Astrocyte (in vitro differentiated cells and primary cell): ENCODE results near the gene HMMR. TPM values are rescaled to one million over a fixed set of nuclear protein-coding genes. Genes with fewer than 3 reads are reported as not detected.

Experiments
- DNase-seq: peaks from one replicate; pipeline ENCODE4 v3.0.0-alpha.2; 2010; ENCODE audit warnings: low read depth
- FAIRE-seq: peaks from 2 replicates; lab custom pipeline; 2011; peaks lifted over from hg19 to GRCh38; lab: Jason Lieb, UNC
- H2AFZ ChIP-seq: 2 replicates; pipeline ENCODE4 v1.6.0; 2012; ENCODE audit warnings: low read depth, low read length, inconsistent platforms
- H3K27ac ChIP-seq: 2 replicates; pipeline ENCODE4 v1.5.1; 2011; ENCODE audit warnings: low read depth, low read length, inconsistent platforms
- H3K27me3 ChIP-seq: 2 replicates; pipeline ENCODE4 v1.6.0; 2011; ENCODE audit warnings: low read length, inconsistent platforms; ENCODE audit not compliant: insufficient read depth
- H3K36me3 ChIP-seq: 2 replicates; pipeline ENCODE4 v1.5.1; 2011; ENCODE audit warnings: low read length, inconsistent platforms; ENCODE audit not compliant: insufficient read depth
- H3K4me1 ChIP-seq: 2 replicates; pipeline ENCODE4 v1.5.1; 2011; ENCODE audit warnings: low read length, inconsistent platforms; ENCODE audit not compliant: insufficient read depth
- H3K4me2 ChIP-seq: 2 replicates; pipeline ENCODE4 v1.6.0; 2012; ENCODE audit warnings: low read length, inconsistent platforms
- H3K4me3 ChIP-seq: 2 replicates; pipeline ENCODE4 v1.5.1; 2011; ENCODE audit warnings: low read depth, mild to moderate bottlenecking, low read length, inconsistent platforms; ENCODE audit not compliant: insufficient read depth
- H3K79me2 ChIP-seq: 2 replicates; pipeline ENCODE4 v1.6.0; 2012; ENCODE audit warnings: mild to moderate bottlenecking, low read length, inconsistent platforms; ENCODE audit not compliant: insufficient read depth
- H3K9ac ChIP-seq: 2 replicates; pipeline ENCODE4 v1.6.0; 2012; ENCODE audit warnings: mild to moderate bottlenecking, low read length, inconsistent platforms
- H3K9me3 ChIP-seq: 2 replicates; pipeline ENCODE4 v1.5.1; 2012; ENCODE audit warnings: low read depth, mild to moderate bottlenecking, low read length, inconsistent platforms; ENCODE audit not compliant: insufficient read depth
- H4K20me1 ChIP-seq: 2 replicates; pipeline ENCODE4 v1.6.0; 2012; ENCODE audit warnings: low read length, inconsistent platforms; ENCODE audit not compliant: insufficient read depth
- H3K27ac Mint-ChIP-seq: one replicate; pipeline ENCODE4 v1.8.0; 2021; ENCODE audit warnings: mild to moderate bottlenecking, mixed read lengths; ENCODE audit not compliant: unreplicated experiment
- H3K27me3 Mint-ChIP-seq: one replicate; pipeline ENCODE4 v1.8.0; 2021; ENCODE audit warnings: low read depth, mixed read lengths; ENCODE audit not compliant: unreplicated experiment
- H3K36me3 Mint-ChIP-seq: one replicate; pipeline ENCODE4 v1.8.0; 2021; ENCODE audit warnings: low read depth, mixed read lengths; ENCODE audit not compliant: unreplicated experiment
- H3K4me1 Mint-ChIP-seq: one replicate; pipeline ENCODE4 v1.8.0; 2021; ENCODE audit warnings: low read depth, mixed read lengths; ENCODE audit not compliant: unreplicated experiment
- H3K4me3 Mint-ChIP-seq: one replicate; pipeline ENCODE4 v1.8.0; 2021; ENCODE audit warnings: mild to moderate bottlenecking, moderate library complexity, mixed read lengths; ENCODE audit not compliant: unreplicated experiment
- H3K9me3 Mint-ChIP-seq: one replicate; pipeline ENCODE4 v1.8.0; 2021; ENCODE audit warnings: mild to moderate bottlenecking, mixed read lengths; ENCODE audit not compliant: unreplicated experiment
- EZH2 ChIP-seq: IDR thresholded peaks from 2 replicates; pipeline ENCODE4 v1.6.1; 2012; ENCODE audit warnings: mild to moderate bottlenecking, low read length, inconsistent platforms; ENCODE audit not compliant: insufficient read depth
- total RNA-seq: library from RNA; stranded (reverse); gene quantifications from 2 replicates; pipeline ENCODE4 v1.2.1, GENCODE V29; 2021
- TF ChIP-seq, protein P1 (sequence below): IDR thresholded peaks from 2 replicates; pipeline ENCODE4 v1.5.1; 2011; ENCODE audit warnings: low read depth, mild to moderate bottlenecking, inconsistent platforms, low read length, moderate library complexity; ENCODE audit not compliant: insufficient read depth

Gene HMMR
- total RNA-seq, 1 donor from 2014 or later, result 4.0 TPM

DNA sequence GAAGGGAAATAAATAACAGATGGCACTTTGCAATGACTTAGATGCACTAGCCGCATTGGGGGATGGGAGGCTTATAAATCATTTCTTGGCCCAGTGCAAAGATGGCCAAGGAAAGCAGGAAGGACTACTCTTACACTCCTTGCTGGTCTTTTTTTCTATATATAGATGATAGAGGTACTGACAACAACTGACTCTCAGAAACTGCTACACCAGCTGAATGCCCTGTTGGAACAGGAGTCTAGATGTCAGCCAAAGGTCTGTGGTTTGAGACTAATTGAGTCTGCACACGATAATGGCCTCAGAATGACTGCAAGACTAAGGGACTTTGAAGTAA lies 21.4 kb upstream of the HMMR start:
- DNase-seq, result peak; percentile 75
- peaks cover 59% of the 10 kb centered on the region for H4K20me1 ChIP-seq
- H3K27ac Mint-ChIP-seq, result peak overlapping the region; percentile 41
- no peaks in the 10 kb centered on the region for H3K9me3 ChIP-seq
- peak overlapping the region; percentile 97 for H3K4me3 Mint-ChIP-seq
- FAIRE-seq, result no peak
- H3K9ac ChIP-seq, result peak overlapping the region; percentile 38
- no peak overlapping the region for H2AFZ ChIP-seq
- peaks cover 6% of the 10 kb centered on the region for H3K36me3 Mint-ChIP-seq
- peak overlapping the region; percentile 94 for H3K4me3 ChIP-seq
- H3K4me1 ChIP-seq, result peaks cover 9% of the 10 kb centered on the region
- no peak for TF ChIP-seq EZH2
- TF ChIP-seq, protein P1, sequence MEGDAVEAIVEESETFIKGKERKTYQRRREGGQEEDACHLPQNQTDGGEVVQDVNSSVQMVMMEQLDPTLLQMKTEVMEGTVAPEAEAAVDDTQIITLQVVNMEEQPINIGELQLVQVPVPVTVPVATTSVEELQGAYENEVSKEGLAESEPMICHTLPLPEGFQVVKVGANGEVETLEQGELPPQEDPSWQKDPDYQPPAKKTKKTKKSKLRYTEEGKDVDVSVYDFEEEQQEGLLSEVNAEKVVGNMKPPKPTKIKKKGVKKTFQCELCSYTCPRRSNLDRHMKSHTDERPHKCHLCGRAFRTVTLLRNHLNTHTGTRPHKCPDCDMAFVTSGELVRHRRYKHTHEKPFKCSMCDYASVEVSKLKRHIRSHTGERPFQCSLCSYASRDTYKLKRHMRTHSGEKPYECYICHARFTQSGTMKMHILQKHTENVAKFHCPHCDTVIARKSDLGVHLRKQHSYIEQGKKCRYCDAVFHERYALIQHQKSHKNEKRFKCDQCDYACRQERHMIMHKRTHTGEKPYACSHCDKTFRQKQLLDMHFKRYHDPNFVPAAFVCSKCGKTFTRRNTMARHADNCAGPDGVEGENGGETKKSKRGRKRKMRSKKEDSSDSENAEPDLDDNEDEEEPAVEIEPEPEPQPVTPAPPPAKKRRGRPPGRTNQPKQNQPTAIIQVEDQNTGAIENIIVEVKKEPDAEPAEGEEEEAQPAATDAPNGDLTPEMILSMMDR, result no peak
- H3K4me1 Mint-ChIP-seq, result peaks cover 33% of the 10 kb centered on the region
- no peaks in the 10 kb centered on the region for H3K9me3 Mint-ChIP-seq
- H3K4me2 ChIP-seq, result peak overlapping the region; percentile 86
- H3K79me2 ChIP-seq, result peaks cover 50% of the 10 kb centered on the region
- no peaks in the 10 kb centered on the region for H3K27me3 Mint-ChIP-seq
- no peak overlapping the region for H3K27ac ChIP-seq
- peaks cover 34% of the 10 kb centered on the region for H3K36me3 ChIP-seq
- no peaks in the 10 kb centered on the region for H3K27me3 ChIP-seq

DNA sequence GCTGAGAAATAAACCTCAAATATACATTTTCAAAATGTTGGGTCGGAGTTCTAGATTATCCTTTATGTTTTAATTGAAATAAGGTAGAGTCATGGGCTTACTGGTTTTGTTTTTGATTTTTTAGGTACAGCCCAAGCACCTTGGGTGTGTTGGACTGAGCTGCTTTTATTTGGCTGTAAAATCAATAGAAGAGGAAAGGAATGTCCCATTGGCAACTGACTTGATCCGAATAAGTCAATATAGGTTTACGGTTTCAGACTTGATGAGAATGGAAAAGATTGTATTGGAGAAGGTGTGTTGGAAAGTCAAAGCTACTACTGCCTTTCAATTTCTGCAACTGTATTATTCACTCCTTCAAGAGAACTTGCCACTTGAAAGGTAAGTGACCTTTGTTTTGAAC lies 19.5 kb upstream of the HMMR start:
- Histone ChIP-seq H2AFZ (no peak overlapping the region), H3K4me1 (peaks cover 9% of the 10 kb centered on the region), H4K20me1 (peaks cover 59% of the 10 kb centered on the region), H3K4me2 (peak overlapping the region; percentile 86), H3K4me3 (no peak overlapping the region), H3K36me3 (peaks cover 45% of the 10 kb centered on the region), H3K79me2 (peaks cover 50% of the 10 kb centered on the region), H3K9ac (no peak overlapping the region), H3K27me3 (no peaks in the 10 kb centered on the region), H3K9me3 (no peaks in the 10 kb centered on the region), H3K27ac (no peak overlapping the region)
- TF ChIP-seq, protein P1, result no peak
- no peak for TF ChIP-seq EZH2
- DNase-seq (no peak), FAIRE-seq (no peak)
- H3K27me3 Mint-ChIP-seq, result no peaks in the 10 kb centered on the region
- H3K27ac Mint-ChIP-seq, result no peak overlapping the region
- peaks cover 11% of the 10 kb centered on the region for H3K36me3 Mint-ChIP-seq
- peak overlapping the region; percentile 97 for H3K4me3 Mint-ChIP-seq
- H3K4me1 Mint-ChIP-seq, result peaks cover 27% of the 10 kb centered on the region
- no peaks in the 10 kb centered on the region for H3K9me3 Mint-ChIP-seq

DNA sequence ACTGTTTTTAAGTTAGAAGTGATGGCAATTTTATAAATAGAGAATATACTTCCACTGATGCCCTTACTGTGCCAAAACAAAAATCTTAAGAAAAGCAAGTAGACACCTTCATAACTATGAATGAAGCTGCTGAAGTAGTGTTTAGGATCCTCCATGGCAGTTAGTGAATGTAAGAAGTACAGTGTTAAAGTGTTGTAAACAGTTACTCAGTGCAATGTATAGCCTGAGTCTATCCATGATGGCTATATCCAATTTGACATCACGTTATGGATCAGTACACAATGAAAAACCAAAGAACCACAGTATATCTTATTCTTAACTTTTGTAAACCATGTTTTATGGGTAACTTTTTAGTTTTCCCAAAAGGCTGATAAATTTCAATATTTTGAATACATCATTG lies 15.9 kb upstream of the HMMR start:
- peaks cover 18% of the 10 kb centered on the region for H3K4me1 Mint-ChIP-seq
- H3K36me3 Mint-ChIP-seq, result peaks cover 17% of the 10 kb centered on the region
- Histone ChIP-seq H3K4me2 (no peak overlapping the region), H3K4me1 (peaks cover 3% of the 10 kb centered on the region), H2AFZ (no peak overlapping the region), H3K27ac (no peak overlapping the region), H4K20me1 (peaks cover 40% of the 10 kb centered on the region), H3K36me3 (peaks cover 71% of the 10 kb centered on the region), H3K9ac (no peak overlapping the region), H3K79me2 (peaks cover 28% of the 10 kb centered on the region), H3K27me3 (no peaks in the 10 kb centered on the region), H3K9me3 (no peaks in the 10 kb centered on the region), H3K4me3 (no peak overlapping the region)
- TF ChIP-seq, protein P1, result no peak
- no peak for TF ChIP-seq EZH2
- no peaks in the 10 kb centered on the region for H3K27me3 Mint-ChIP-seq
- H3K27ac Mint-ChIP-seq, result no peak overlapping the region
- no peak overlapping the region for H3K4me3 Mint-ChIP-seq
- H3K9me3 Mint-ChIP-seq, result no peaks in the 10 kb centered on the region
- DNase-seq (no peak), FAIRE-seq (no peak)
